Stimulated activated CD4-positive, alpha-beta T cell treated with anti-CD3 and anti-CD28 coated beads, Interleukin-4, amount 100 ng/mL, for 4 hours (primary cell): Measurements from ENCODE around the gene MICALL2.

Source experiments
- DNase-seq, 2 experiments: peaks; one replicate each; pipeline ENCODE4 v3.0.0-alpha.2; 2020

Gene MICALL2

GRCh38 chr7:1411414-1411813 is 47.9 kb downstream of the MICALL2 start:
- DNase-seq, result no peak

GRCh38 chr7:1410992-1411391 is 48.3 kb downstream of the MICALL2 start:
- no peak for DNase-seq

- DNase-seq, result no peak
Observed at GRCh38 chr7:1409555-1409954, 49.7 kb downstream of the MICALL2 start.

GRCh38 chr7:1408466-1408865 is 50.8 kb downstream of the MICALL2 start:
- no peak for DNase-seq

- DNase-seq, result no peak
Observed at GRCh38 chr7:1407892-1408291, 51.4 kb downstream of the MICALL2 start.

GRCh38 chr7:1404898-1405548 is 54.2 kb downstream of the MICALL2 start:
- DNase-seq, result no peak

- DNase-seq, result no peak
Observed at GRCh38 chr7:1404460-1404809, 54.8 kb downstream of the MICALL2 start.

GRCh38 chr7:1403638-1404459 is 55.4 kb downstream of the MICALL2 start:
- no peak for DNase-seq

GRCh38 chr7:1402791-1403637 is 56.3 kb downstream of the MICALL2 start:
- DNase-seq, result no peak

GRCh38 chr7:1402110-1402790 is 57.0 kb downstream of the MICALL2 start:
- DNase-seq, result no peak

GRCh38 chr7:1401011-1401410 is 58.3 kb downstream of the MICALL2 start:
- DNase-seq, result no peak

- no peak for DNase-seq
Observed at GRCh38 chr7:1400371-1400770, 58.9 kb downstream of the MICALL2 start.

- DNase-seq, result no peak
Observed at GRCh38 chr7:1397491-1398327, 61.6 kb downstream of the MICALL2 start.

- DNase-seq, result no peak
Observed at GRCh38 chr7:1396195-1396594, 63.1 kb downstream of the MICALL2 start.

- no peak for DNase-seq
Observed at GRCh38 chr7:1395211-1396070, 63.8 kb downstream of the MICALL2 start.

GRCh38 chr7:1394371-1394770 is 64.9 kb downstream of the MICALL2 start:
- no peak for DNase-seq

GRCh38 chr7:1393421-1393820 is 65.8 kb downstream of the MICALL2 start:
- DNase-seq, result no peak

GRCh38 chr7:1392556-1392955 is 66.7 kb downstream of the MICALL2 start:
- no peak for DNase-seq

- DNase-seq, result no peak
Observed at GRCh38 chr7:1391449-1391848, 67.8 kb downstream of the MICALL2 start.

GRCh38 chr7:1388703-1389335 is 70.5 kb downstream of the MICALL2 start:
- DNase-seq, result no peak
